A549 (cell line): ENCODE measurements around the gene EXT2.

Source experiments
- CTCF ChIP-seq: fragments of >200 bp; sonication (Bioruptor Twin); formaldehyde crosslinking; IDR thresholded peaks from 3 replicates; pipeline ENCODE4 v1.5.1; 2016
- JUN ChIP-seq, 2 experiments: fragments of >200 bp; sonication (Bioruptor Twin); formaldehyde crosslinking; IDR thresholded peaks; 2 replicates in 1 of 2; 3 replicates in 1 of 2; pipeline ENCODE4 v1.6.1; 2016 to 2017
- MAZ ChIP-seq: fragments of 150-350 bp; IDR thresholded peaks from 2 replicates; pipeline ENCODE4 v1.6.1; 2014; ENCODE audit warnings: antibody characterized with exemption, low read depth, low read length, borderline replicate concordance
- POLR2A ChIP-seq: IDR thresholded peaks from 2 replicates; pipeline ENCODE4 v1.6.1; 2012; ENCODE audit warnings: mild to moderate bottlenecking, low read length

- no peak for TF ChIP-seq CTCF
- TF ChIP-seq JUN (IDR thresholded peaks at IDR 0.05): no peak
- TF ChIP-seq POLR2A: no peak
- TF ChIP-seq MAZ: no peak
Measured at GRCh38 chr11:44260081-44260480, 164.6 kb downstream of the EXT2 start.
